GM12878 (cell line): ENCODE data around the gene RAP1B. TPM values are rescaled to one million over a fixed set of nuclear protein-coding genes. Genes with fewer than 3 reads are reported as not detected.
A peak's percentile ranks its signal among the peaks of the same experiment; 100 is the strongest.

Experiments used
- ATAC-seq: fragments of 200-7000 bp; cut with Tn5 transposase; 3 replicates; pipeline ENCODE4 v1.9.1; 2020; ENCODE audit warnings: mild to moderate bottlenecking, moderate library complexity
- BruUV-seq: library from RNA; stranded (reverse); fragments of 400-500 nt; replicated peaks from 2 replicates; lab custom pipeline; 2021; lab: Mats Ljungman, UMichigan
- CTCF ChIA-PET: fragments of 300-600 bp; sonication (Branson Sonifier 250); formaldehyde crosslinking; extraction: SDS; loops from one replicate; lab custom pipeline; 2021; ENCODE audit warnings: inconsistent platforms; lab: Yijun Ruan, JAX
- POLR2A ChIA-PET: fragments of 350-600 bp; formaldehyde crosslinking; extraction: SDS; loops from one replicate; lab custom pipeline; 2021; ENCODE audit warnings: inconsistent platforms; lab: Charles Lee
- RAD21 ChIA-PET: fragments of 300-600 bp; sonication (Branson Sonifier 250); formaldehyde crosslinking; loops from one replicate; lab custom pipeline; 2023; ENCODE audit warnings: antibody characterized with exemption; ENCODE audit not compliant: unreplicated experiment; lab: Charles Lee
- SMC1A ChIA-PET: fragments of 300-600 bp; sonication (Branson Sonifier 250); formaldehyde crosslinking; loops from one replicate; lab custom pipeline; 2023; ENCODE audit not compliant: unreplicated experiment, uncharacterized antibody; lab: Charles Lee
- DNase-seq: peaks from one replicate; pipeline ENCODE4 v3.0.0-alpha.2; 2011; ENCODE audit warnings: low read depth, low spot score
- FAIRE-seq: peaks from 3 replicates; lab custom pipeline; 2011; peaks lifted over from hg19 to GRCh38; lab: Jason Lieb, UNC
- H2AFZ ChIP-seq: 2 replicates; pipeline ENCODE4 v1.6.0; 2011; ENCODE audit warnings: low read depth, low read length, control low read depth; ENCODE audit not compliant: control insufficient read depth
- H3K27ac ChIP-seq: 2 replicates; pipeline ENCODE4 v1.5.1; 2011; ENCODE audit warnings: control low read depth; ENCODE audit not compliant: control insufficient read depth, insufficient read depth
- H3K27me3 ChIP-seq, 2 experiments: replicated peaks in 1 of 2; 2 replicates each; pipeline versions ENCODE4 v1.6.0 to v1.6.1; 2011; ENCODE audit warnings: low read length in 1 of 2; ENCODE audit not compliant: control insufficient read depth in 2 of 2, insufficient read depth in 2 of 2
- H3K36me3 ChIP-seq, 2 experiments: 2 replicates each; pipeline ENCODE4 v1.5.1; 2011; ENCODE audit warnings: low read length in 1 of 2; ENCODE audit not compliant: control insufficient read depth in 2 of 2, insufficient read depth in 2 of 2
- H3K4me1 ChIP-seq: 2 replicates; pipeline ENCODE4 v1.6.1; 2011; ENCODE audit warnings: mild to moderate bottlenecking, low read length, moderate library complexity, mixed read lengths; ENCODE audit not compliant: control insufficient read depth, insufficient read depth
- H3K4me2 ChIP-seq: 2 replicates; pipeline ENCODE4 v1.6.0; 2011; ENCODE audit warnings: control low read depth; ENCODE audit not compliant: control insufficient read depth, insufficient read depth
- H3K4me3 ChIP-seq: fragments of 200-600 bp; sonication (generic); 2 replicates; pipeline ENCODE4 v1.5.1; 2016
- H3K79me2 ChIP-seq: 2 replicates; pipeline ENCODE4 v1.6.0; 2011; ENCODE audit warnings: low read length; ENCODE audit not compliant: control insufficient read depth, insufficient read depth
- H3K9ac ChIP-seq: 2 replicates; pipeline ENCODE4 v1.8.0; 2011; ENCODE audit warnings: low read length, control low read depth, mixed read lengths; ENCODE audit not compliant: control insufficient read depth, insufficient read depth
- H3K9me3 ChIP-seq: replicated peaks from 3 replicates; pipeline ENCODE4 v1.5.1; 2011; ENCODE audit warnings: mild to moderate bottlenecking, low read length; ENCODE audit not compliant: control insufficient read depth, insufficient read depth
- H4K20me1 ChIP-seq: 2 replicates; pipeline ENCODE4 v1.6.0; 2011; ENCODE audit not compliant: control insufficient read depth, insufficient read depth
- CTCF ChIP-seq, 3 experiments: IDR thresholded peaks in 2 of 3; conservative IDR thresholded peaks in 1 of 3; 2 replicates each; pipeline ENCODE4 v1.5.1; 2011; ENCODE audit warnings: low read depth in 3 of 3, low read length in 3 of 3, mild to moderate bottlenecking in 3 of 3, control low read depth in 2 of 3, moderate library complexity in 2 of 3, inconsistent platforms in 1 of 3, mixed read lengths in 1 of 3; ENCODE audit not compliant: control insufficient read depth in 2 of 3, insufficient read depth in 1 of 3; ENCODE audit errors: extremely low read depth in 1 of 3
- KAT2A ChIP-seq: conservative IDR thresholded peaks from 2 replicates; pipeline ENCODE4 v1.6.1; 2011; ENCODE audit warnings: low read depth, low read length; ENCODE audit not compliant: control insufficient read depth
- NFYA ChIP-seq: IDR thresholded peaks from 2 replicates; pipeline ENCODE4 v1.6.1; 2011; ENCODE audit warnings: low read depth, mild to moderate bottlenecking, low read length, improper control_type of control experiment, borderline replicate concordance
- SREBF1 ChIP-seq: IDR thresholded peaks from 2 replicates; pipeline ENCODE4 v1.6.1; 2012; ENCODE audit warnings: mild to moderate bottlenecking, low read length
- ZNF592 ChIP-seq: fragments of 450-650 bp; IDR thresholded peaks from 2 replicates; pipeline ENCODE4 v1.6.1; 2017; ENCODE audit warnings: mild to moderate bottlenecking, moderate library complexity
- WGBS: methylation state at CpG from one replicate; pipeline ENCODE4 v1.1.6; 2016; ENCODE audit warnings: low lambda C conversion rate; ENCODE audit not compliant: insufficient replicate concordance, insufficient coverage; ENCODE audit errors: missing lambda C conversion rate; 5-methylcytosine and 5-hydroxymethylcytosine counted together
- in situ Hi-C: fragments of 300-500 bp; cut with MboI; formaldehyde crosslinking; loops from 9 replicates; pipeline ENCODE4 v1.14.3; 2018; ENCODE audit warnings: mixed read lengths
- intact Hi-C: fragments of 100-400 bp; cut with micrococcal nuclease; formaldehyde crosslinking; loops from one replicate; pipeline ENCODE4 v1.14.2; 2022; ENCODE audit not compliant: unreplicated experiment
- polyA plus RNA-seq, 11 experiments: library from polyadenylated mRNA; depleted of rRNA in 4 of 11; unstranded in 6 of 11; stranded (reverse) in 5 of 11; fragments of >200 nt; fragmentation: Nextera tagmentation in 4 of 11; fragmentation: Illumina TruSeq in 1 of 11; extraction: Ambion mirVana in 4 of 11; extraction: Trizol in 1 of 11; gene quantifications; 1 replicate in 1 of 11; 2 replicates in 10 of 11; pipeline versions ENCODE4 v1.2.1 to v1.2.3, GENCODE V29; 2011 to 2016; ENCODE audit warnings: inconsistent platforms in 2 of 11, missing spikeins in 2 of 11, low read depth in 1 of 11
- total RNA-seq, 4 experiments: library from RNA; depleted of rRNA in 3 of 4; stranded (reverse); fragments of >200 nt in 3 of 4; fragmentation: Illumina TruSeq in 1 of 4; extraction: Trizol in 1 of 4; gene quantifications; 2 replicates each; pipeline versions ENCODE4 v1.2.1 to v1.2.3, GENCODE V29; 2013 to 2021

RAP1B gene
- total and polyA plus RNA-seq, 10 of the 15 experiments (the other 5 are each of a cell fraction or from before 2014, with no cell fraction given) = 88.9 to 219 (median 127) TPM

- RAD21 ChIA-PET = interaction anchor here (0.7 to 1.0 kb wide), 2 partner anchors 52 to 345 kb away, joined by 3 to 4 read pairs; no protein-coding TSS in a partner anchor
- WGBS = 78% methylated on average over 3 of the region's 3 CpGs
- Histone ChIP-seq H3K36me3 (peaks cover 0 to 4% of the 10 kb centered on the region in 2 experiments; a peak in 2 of 4 replicates), H3K9me3 (no peaks in the 10 kb centered on the region), H3K27me3 (no peaks in the 10 kb centered on the region), H4K20me1 (no peaks in the 10 kb centered on the region), H3K4me1 (no peaks in the 10 kb centered on the region), H3K9ac (no peak overlapping the region), H3K4me3 (no peak overlapping the region), H3K4me2 (no peak overlapping the region), H2AFZ (no peak overlapping the region), H3K27ac (no peak overlapping the region), H3K79me2 (no peaks in the 10 kb centered on the region)
- intact Hi-C loops = no loop called here
- BruUV-seq = TSS peak; percentile 22
- CTCF ChIA-PET = interaction anchor here (1.1 kb wide), 1 partner anchor 305 kb away, joined by 4 read pairs; no protein-coding TSS in a partner anchor
- in situ Hi-C loops = no loop called here
- TF ChIP-seq KAT2A (no peak), ZNF592 (no peak), CTCF (IDR thresholded peaks at IDR 0.05 in 2 of 3, conservative IDR thresholded peaks at IDR 0.05 in 1 of 3; ENCODE audit: control insufficient read depth in 2 of 3, extremely low read depth in 1 of 3, insufficient read depth in 1 of 3, low read depth in 3 of 3, low read length in 3 of 3) (peak in 1 of 3 experiments; percentile 27; a peak in 1 of 6 replicates), SREBF1 (no peak), NFYA (no peak)
- DNase-seq (no peak), ATAC-seq (peak; percentile 44; the same call in 1 of the 3 replicates), FAIRE-seq (no peak)
- SMC1A ChIA-PET = interaction anchor here (0.7 to 1.8 kb wide), 4 partner anchors 10 to 306 kb away, joined by 3 to 7 read pairs (median 4); no protein-coding TSS in a partner anchor
- POLR2A ChIA-PET = no interaction called here
Measured at GRCh38 chr12:68665016-68665569, 54.4 kb downstream of the RAP1B start.
